Loucy (cell line): ENCODE data around the gene LEF1.
"Not testable (repeated sequence)": the region's sequence is repeated elsewhere in the genome, so short reads cannot be mapped to it uniquely, and the experiment has no call there.

Experiments used
- H2AFZ ChIP-seq: fragments of 200-600 bp; sonication (generic); 2 replicates; pipeline ENCODE4 v1.6.0; 2016; ENCODE audit warnings: antibody characterized with exemption, mild to moderate bottlenecking, low read length, moderate library complexity
- H3F3A ChIP-seq: fragments of 200-600 bp; 2 replicates; pipeline ENCODE4 v1.6.0; 2016; ENCODE audit warnings: antibody characterized with exemption, low read depth, mild to moderate bottlenecking
- H3K27me3 ChIP-seq: fragments of 200-600 bp; sonication (generic); 2 replicates; pipeline ENCODE4 v1.6.1; 2014; ENCODE audit warnings: low read length, mild to moderate bottlenecking; ENCODE audit not compliant: insufficient read depth, poor library complexity, severe bottlenecking
- H3K36me3 ChIP-seq: fragments of 200-600 bp; sonication (generic); 2 replicates; pipeline ENCODE4 v1.6.1; 2016; ENCODE audit warnings: low read length; ENCODE audit not compliant: insufficient read depth
- H3K4me1 ChIP-seq: fragments of 200-600 bp; sonication (generic); 2 replicates; pipeline ENCODE4 v1.5.1; 2014; ENCODE audit warnings: low read length, mild to moderate bottlenecking; ENCODE audit not compliant: insufficient read depth, poor library complexity, severe bottlenecking
- H3K4me2 ChIP-seq: fragments of 200-600 bp; sonication (generic); 2 replicates; pipeline ENCODE4 v1.6.0; 2014; ENCODE audit warnings: antibody characterized with exemption, low read length, low read depth, mild to moderate bottlenecking; ENCODE audit not compliant: poor library complexity, severe bottlenecking
- H3K4me3 ChIP-seq: fragments of 200-600 bp; sonication (generic); 2 replicates; pipeline ENCODE4 v1.5.1; 2014; ENCODE audit warnings: low read length, mild to moderate bottlenecking, mixed read lengths; ENCODE audit not compliant: poor library complexity, severe bottlenecking
- H3K79me2 ChIP-seq: fragments of 200-600 bp; sonication (generic); 2 replicates; pipeline ENCODE4 v1.6.1; 2014; ENCODE audit warnings: low read length; ENCODE audit not compliant: insufficient read depth
- H3K9ac ChIP-seq: fragments of 200-600 bp; sonication (generic); 2 replicates; pipeline ENCODE4 v1.6.0; 2014; ENCODE audit warnings: mild to moderate bottlenecking, low read depth, low read length, moderate library complexity; ENCODE audit not compliant: poor library complexity, severe bottlenecking
- H3K9me2 ChIP-seq: fragments of 200-600 bp; sonication (generic); replicated peaks from 2 replicates; pipeline ENCODE4 v1.6.1; 2016; ENCODE audit warnings: low read depth, low read length, mixed read lengths
- H3K9me3 ChIP-seq: fragments of 200-600 bp; sonication (generic); 2 replicates; pipeline ENCODE4 v1.6.1; 2014; ENCODE audit warnings: mild to moderate bottlenecking, antibody characterized with exemption, low read length, low read depth; ENCODE audit not compliant: insufficient read depth
- H4K20me1 ChIP-seq: fragments of 200-600 bp; sonication (generic); 2 replicates; pipeline ENCODE4 v1.6.0; 2014; ENCODE audit warnings: antibody characterized with exemption, low read length, mild to moderate bottlenecking; ENCODE audit not compliant: insufficient read depth, poor library complexity, severe bottlenecking
- EZH2phosphoT487 ChIP-seq: fragments of 200-600 bp; IDR thresholded peaks from 2 replicates; pipeline ENCODE4 v1.6.1; 2018; ENCODE audit warnings: antibody characterized with exemption, mild to moderate bottlenecking, moderate library complexity, borderline replicate concordance
- TF ChIP-seq, protein P1 (sequence below): fragments of 200-600 bp; sonication (generic); conservative IDR thresholded peaks from 2 replicates; pipeline ENCODE4 v1.5.1; 2014; ENCODE audit warnings: mild to moderate bottlenecking, antibody characterized with exemption, low read length

Gene LEF1

DNA sequence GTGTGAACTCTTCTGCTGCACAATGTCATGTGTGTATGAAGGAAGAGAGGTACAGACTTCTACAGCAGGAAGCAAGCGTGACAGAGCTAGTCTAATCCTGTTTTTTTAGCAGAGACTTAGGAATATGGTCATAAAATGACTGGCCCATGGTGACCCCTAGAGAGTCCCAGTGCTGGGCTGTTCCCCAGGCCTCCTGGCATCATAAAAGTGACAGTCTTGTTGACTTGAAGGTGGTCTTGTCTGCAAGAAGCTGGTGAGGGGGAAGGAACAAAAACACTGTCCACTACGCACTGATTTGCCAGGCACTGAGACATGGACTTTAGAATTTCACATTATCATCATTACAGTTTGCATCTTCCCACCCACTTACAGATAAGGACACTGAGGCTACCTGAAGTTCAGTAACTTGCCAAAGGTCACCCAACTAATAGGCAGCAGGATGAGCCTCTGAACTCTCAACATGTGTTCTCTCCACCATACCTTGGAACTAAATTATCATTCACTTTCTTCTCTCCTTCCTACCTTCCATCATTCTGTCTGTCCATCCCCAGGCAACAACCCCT, 116.1 kb downstream of the LEF1 start:
- no peak overlapping the region for H3K4me3 ChIP-seq
- H3K79me2 ChIP-seq, result peaks cover 3% of the 10 kb centered on the region; the same call in 1 of the 2 replicates
- H3K36me3 ChIP-seq, result peaks cover 98% of the 10 kb centered on the region
- TF ChIP-seq, protein P1, sequence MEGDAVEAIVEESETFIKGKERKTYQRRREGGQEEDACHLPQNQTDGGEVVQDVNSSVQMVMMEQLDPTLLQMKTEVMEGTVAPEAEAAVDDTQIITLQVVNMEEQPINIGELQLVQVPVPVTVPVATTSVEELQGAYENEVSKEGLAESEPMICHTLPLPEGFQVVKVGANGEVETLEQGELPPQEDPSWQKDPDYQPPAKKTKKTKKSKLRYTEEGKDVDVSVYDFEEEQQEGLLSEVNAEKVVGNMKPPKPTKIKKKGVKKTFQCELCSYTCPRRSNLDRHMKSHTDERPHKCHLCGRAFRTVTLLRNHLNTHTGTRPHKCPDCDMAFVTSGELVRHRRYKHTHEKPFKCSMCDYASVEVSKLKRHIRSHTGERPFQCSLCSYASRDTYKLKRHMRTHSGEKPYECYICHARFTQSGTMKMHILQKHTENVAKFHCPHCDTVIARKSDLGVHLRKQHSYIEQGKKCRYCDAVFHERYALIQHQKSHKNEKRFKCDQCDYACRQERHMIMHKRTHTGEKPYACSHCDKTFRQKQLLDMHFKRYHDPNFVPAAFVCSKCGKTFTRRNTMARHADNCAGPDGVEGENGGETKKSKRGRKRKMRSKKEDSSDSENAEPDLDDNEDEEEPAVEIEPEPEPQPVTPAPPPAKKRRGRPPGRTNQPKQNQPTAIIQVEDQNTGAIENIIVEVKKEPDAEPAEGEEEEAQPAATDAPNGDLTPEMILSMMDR, result no peak
- TF ChIP-seq EZH2phosphoT487, result no peak
- H4K20me1 ChIP-seq, result peaks cover 5% of the 10 kb centered on the region
- no peaks in the 10 kb centered on the region for H3K9me3 ChIP-seq
- no peaks in the 10 kb centered on the region for H3F3A ChIP-seq
- no peaks in the 10 kb centered on the region for H3K27me3 ChIP-seq
- no peak overlapping the region for H3K4me2 ChIP-seq
- H2AFZ ChIP-seq, result no peak overlapping the region
- no peaks in the 10 kb centered on the region for H3K9me2 ChIP-seq
- H3K9ac ChIP-seq, result no peak overlapping the region
- no peaks in the 10 kb centered on the region for H3K4me1 ChIP-seq

GRCh38 chr4:108051343-108051742, 117.4 kb downstream of the LEF1 start:
- Histone ChIP-seq H2AFZ (no peak overlapping the region), H4K20me1 (peaks cover 5% of the 10 kb centered on the region), H3K4me3 (no peak overlapping the region), H3K9me3 (no peaks in the 10 kb centered on the region), H3K4me2 (no peak overlapping the region), H3K27me3 (no peaks in the 10 kb centered on the region), H3F3A (no peaks in the 10 kb centered on the region), H3K9me2 (no peaks in the 10 kb centered on the region), H3K36me3 (peaks cover 98% of the 10 kb centered on the region), H3K4me1 (no peaks in the 10 kb centered on the region), H3K79me2 (no peaks in the 10 kb centered on the region; the same call in 1 of the 2 replicates), H3K9ac (no peak overlapping the region)
- TF ChIP-seq, protein P1, result no peak
- TF ChIP-seq EZH2phosphoT487, result no peak

GRCh38 chr4:108050166-108051111, 118.3 kb downstream of the LEF1 start:
- H4K20me1 ChIP-seq, H3K9me2 ChIP-seq, H3F3A ChIP-seq, H3K9ac ChIP-seq, H3K79me2 ChIP-seq, H3K27me3 ChIP-seq, H2AFZ ChIP-seq, H3K4me3 ChIP-seq, H3K4me1 ChIP-seq, H3K9me3 ChIP-seq, H3K4me2 ChIP-seq: not testable (repeated sequence)
- H3K36me3 ChIP-seq, result peaks cover 93% of the 10 kb centered on the region
